A204.1 (cell line): ENCODE data around the gene CNNM1.

Source experiments
- FAIRE-seq: peaks from 2 replicates; lab custom pipeline; 2012; peaks lifted over from hg19 to GRCh38; lab: Jason Lieb, UNC

CNNM1 gene

GRCh38 chr10:99337901-99338300, 8.7 kb downstream of the CNNM1 start:
- FAIRE-seq = no peak

GRCh38 chr10:99339077-99339476, 9.9 kb downstream of the CNNM1 start:
- no peak for FAIRE-seq

GRCh38 chr10:99339563-99340047, 10.4 kb downstream of the CNNM1 start:
- FAIRE-seq = peak; percentile 52

GRCh38 chr10:99340650-99341049, 11.5 kb downstream of the CNNM1 start:
- no peak for FAIRE-seq

- FAIRE-seq = no peak
These were observed 12.1 kb downstream of the CNNM1 start for GRCh38 chr10:99341248-99341647.

- no peak for FAIRE-seq
These were observed 12.8 kb downstream of the CNNM1 start for GRCh38 chr10:99341860-99342490.

- FAIRE-seq = no peak
These were observed 14.1 kb downstream of the CNNM1 start for GRCh38 chr10:99343262-99343661.

- no peak for FAIRE-seq
These were observed 15.6 kb downstream of the CNNM1 start for GRCh38 chr10:99344715-99345114.

GRCh38 chr10:99345350-99345749, 16.2 kb downstream of the CNNM1 start:
- no peak for FAIRE-seq

GRCh38 chr10:99346247-99346646, 17.1 kb downstream of the CNNM1 start:
- FAIRE-seq = no peak

GRCh38 chr10:99347672-99348071, 18.5 kb downstream of the CNNM1 start:
- no peak for FAIRE-seq

- FAIRE-seq = no peak
These were observed 24.0 kb downstream of the CNNM1 start for GRCh38 chr10:99353182-99353581.

- no peak for FAIRE-seq
These were observed 28.5 kb downstream of the CNNM1 start for GRCh38 chr10:99357691-99358090.

GRCh38 chr10:99358101-99358500, 28.9 kb downstream of the CNNM1 start:
- no peak for FAIRE-seq

- FAIRE-seq = no peak
These were observed 31.8 kb downstream of the CNNM1 start for GRCh38 chr10:99360934-99361333.

GRCh38 chr10:99364125-99364524, 35.0 kb downstream of the CNNM1 start:
- no peak for FAIRE-seq

GRCh38 chr10:99365311-99365710, 36.2 kb downstream of the CNNM1 start:
- FAIRE-seq = no peak

GRCh38 chr10:99365736-99366135, 36.6 kb downstream of the CNNM1 start:
- FAIRE-seq = no peak

GRCh38 chr10:99366666-99367065, 37.5 kb downstream of the CNNM1 start:
- no peak for FAIRE-seq

GRCh38 chr10:99368646-99369045, 39.5 kb downstream of the CNNM1 start:
- no peak for FAIRE-seq

- no peak for FAIRE-seq
These were observed 40.0 kb downstream of the CNNM1 start for GRCh38 chr10:99369126-99369525.

- FAIRE-seq = no peak
These were observed 40.4 kb downstream of the CNNM1 start for GRCh38 chr10:99369551-99369950.

GRCh38 chr10:99370993-99371392, 41.8 kb downstream of the CNNM1 start:
- no peak for FAIRE-seq

GRCh38 chr10:99372546-99373271, 43.6 kb downstream of the CNNM1 start:
- no peak for FAIRE-seq
